ENCODE measurements around the gene TAS1R3.
"Not testable (repeated sequence)": the region's sequence is repeated elsewhere in the genome, so short reads cannot be mapped to it uniquely, and the experiment has no call there.

The TAS1R3 gene

GRCh38 chr1:1361233-1361981, 30.3 kb downstream of the TAS1R3 start:
- H3K27ac ChIP-seq (ENCODE audit: low read length): no peak overlapping the region
- no peaks in the 10 kb centered on the region for H3K9me3 ChIP-seq (ENCODE audit: control insufficient read depth, insufficient read depth, low read length)
- H3K36me3 ChIP-seq (ENCODE audit: control insufficient read depth, insufficient read depth, low read length): no peaks in the 10 kb centered on the region; the same call in 1 of the 2 replicates
- H3K4me3 ChIP-seq (ENCODE audit: low read length): no peak overlapping the region
- peaks cover 11% of the 10 kb centered on the region for H3K4me1 ChIP-seq (ENCODE audit: control insufficient read depth, insufficient read depth, low read length)
- H3K27me3 ChIP-seq (ENCODE audit: control insufficient read depth, insufficient read depth, low read length): no peaks in the 10 kb centered on the region
- no peak for DNase-seq (ENCODE audit: low read depth, low spot score)
- no CpG with 5 or more reads among the region's 35 CpGs for whole genome bisulfite sequencing (ENCODE audit: insufficient coverage, insufficient read length)

DNA sequence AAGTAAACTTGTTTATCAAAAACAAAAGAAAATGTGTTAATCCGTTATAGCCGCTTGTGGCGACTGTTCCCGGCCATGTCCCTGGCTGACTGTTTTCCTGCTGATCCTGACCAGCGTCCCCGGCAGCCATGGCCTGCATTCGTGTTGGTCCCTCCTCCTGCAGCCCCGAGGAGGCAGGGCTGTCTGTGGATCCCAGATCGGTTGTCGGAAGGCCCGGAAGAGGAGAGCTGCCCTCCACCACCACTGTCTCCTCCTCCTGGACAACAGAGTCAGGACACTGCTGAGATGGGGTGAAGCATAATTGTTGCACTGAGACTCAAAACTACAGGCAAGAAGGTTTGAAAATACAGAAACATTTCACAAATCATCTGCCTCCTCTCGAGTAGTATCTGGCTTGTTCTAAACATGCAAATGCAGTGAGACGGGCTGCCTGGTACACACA, 30.9 kb downstream of the TAS1R3 start:
- Histone ChIP-seq H3K4me3 (ENCODE audit: low read length) (no peak overlapping the region), H3K36me3 (ENCODE audit: control insufficient read depth, insufficient read depth, low read length) (no peaks in the 10 kb centered on the region), H3K27ac (ENCODE audit: low read length) (no peak overlapping the region), H3K4me1 (ENCODE audit: control insufficient read depth, insufficient read depth, low read length) (peaks cover 9% of the 10 kb centered on the region), H3K9me3 (ENCODE audit: control insufficient read depth, insufficient read depth, low read length) (no peaks in the 10 kb centered on the region), H3K27me3 (ENCODE audit: control insufficient read depth, insufficient read depth, low read length) (no peaks in the 10 kb centered on the region)
- DNase-seq (ENCODE audit: low read depth, low spot score): no peak
- WGBS (ENCODE audit: insufficient coverage, insufficient read length): no CpG with 5 or more reads among the region's 13 CpGs

DNA sequence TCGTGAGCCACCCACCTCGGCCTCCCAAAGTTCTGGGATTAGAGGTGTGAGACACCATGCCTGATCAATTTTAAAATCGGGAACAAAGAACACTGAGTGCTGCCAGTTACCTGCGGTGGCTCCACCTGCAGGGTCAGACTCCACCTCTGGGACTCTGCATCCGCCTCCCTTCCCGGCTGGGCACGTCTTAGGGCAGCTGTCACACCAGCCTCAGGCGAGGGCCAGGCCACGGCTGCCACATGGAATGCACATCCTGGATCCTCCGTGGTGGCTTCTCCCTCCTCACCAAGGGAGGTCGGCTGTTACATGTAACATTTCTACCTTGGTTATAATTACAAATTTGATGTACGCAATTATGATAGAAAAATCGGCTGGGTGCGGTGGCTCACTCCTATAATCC, 33.2 kb downstream of the TAS1R3 start:
- Histone ChIP-seq H3K4me3 (ENCODE audit: low read length) (no peak overlapping the region), H3K36me3 (ENCODE audit: control insufficient read depth, insufficient read depth, low read length) (no peaks in the 10 kb centered on the region), H3K4me1 (ENCODE audit: control insufficient read depth, insufficient read depth, low read length) (no peaks in the 10 kb centered on the region), H3K27me3 (ENCODE audit: control insufficient read depth, insufficient read depth, low read length) (no peaks in the 10 kb centered on the region), H3K9me3 (ENCODE audit: control insufficient read depth, insufficient read depth, low read length) (no peaks in the 10 kb centered on the region), H3K27ac (ENCODE audit: low read length) (no peak overlapping the region)
- WGBS (ENCODE audit: insufficient coverage, insufficient read length): no CpG with 5 or more reads among the region's 14 CpGs
- DNase-seq (ENCODE audit: low read depth, low spot score): no peak

DNA sequence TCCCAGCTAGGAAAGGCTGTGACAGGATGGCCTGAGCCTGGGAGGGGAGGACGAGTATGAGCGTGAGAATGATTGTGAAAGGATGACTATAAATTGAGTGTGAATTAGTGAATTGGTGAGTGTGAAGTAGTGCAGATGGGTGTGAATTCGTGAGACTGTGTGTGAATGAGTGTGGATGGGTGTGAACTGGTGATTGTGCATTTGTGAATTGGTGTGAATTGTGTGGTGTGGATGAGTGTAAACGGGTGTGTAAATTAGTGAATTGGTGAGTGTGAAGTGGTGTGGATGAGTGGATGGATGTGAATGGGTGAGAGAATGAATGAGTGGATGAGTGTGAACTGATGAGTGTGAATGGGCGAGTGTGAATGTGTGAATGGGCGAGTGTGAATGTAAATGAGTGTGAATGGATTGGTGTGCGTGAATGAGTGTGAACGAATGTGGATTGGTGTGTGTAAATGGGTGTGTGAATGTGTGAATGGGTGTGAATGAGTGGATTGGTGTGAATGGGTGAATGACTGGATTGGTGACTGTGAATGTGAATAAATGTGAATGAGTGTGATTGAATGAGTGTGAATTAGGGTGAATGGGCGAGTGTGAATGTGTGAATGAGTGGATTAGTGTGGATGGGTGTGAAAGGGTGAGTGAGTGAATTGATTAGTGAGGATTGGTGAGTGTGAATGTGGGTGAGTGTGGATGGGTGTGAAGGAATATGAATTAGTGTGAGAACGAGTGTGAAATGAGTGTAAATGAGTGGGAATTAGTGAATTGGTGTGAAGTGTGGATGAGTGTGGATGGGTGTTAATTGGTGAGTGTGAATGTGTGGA, 35.0 kb downstream of the TAS1R3 start:
- no peak overlapping the region for H3K4me3 ChIP-seq (ENCODE audit: low read length)
- no peaks in the 10 kb centered on the region for H3K4me1 ChIP-seq (ENCODE audit: control insufficient read depth, insufficient read depth, low read length)
- no peaks in the 10 kb centered on the region for H3K9me3 ChIP-seq (ENCODE audit: control insufficient read depth, insufficient read depth, low read length)
- WGBS (ENCODE audit: insufficient coverage, insufficient read length): 100% methylated on average over 10 of the region's 10 CpGs
- no peaks in the 10 kb centered on the region for H3K36me3 ChIP-seq (ENCODE audit: control insufficient read depth, insufficient read depth, low read length)
- no peak overlapping the region for H3K27ac ChIP-seq (ENCODE audit: low read length)
- no peak for DNase-seq (ENCODE audit: low read depth, low spot score)
- H3K27me3 ChIP-seq (ENCODE audit: control insufficient read depth, insufficient read depth, low read length): no peaks in the 10 kb centered on the region

GRCh38 chr1:1366699-1367066, 35.6 kb downstream of the TAS1R3 start:
- H3K4me3 ChIP-seq (ENCODE audit: low read length): no peak overlapping the region
- no peaks in the 10 kb centered on the region for H3K4me1 ChIP-seq (ENCODE audit: control insufficient read depth, insufficient read depth, low read length)
- no peaks in the 10 kb centered on the region for H3K27me3 ChIP-seq (ENCODE audit: control insufficient read depth, insufficient read depth, low read length)
- WGBS (ENCODE audit: insufficient coverage, insufficient read length): over 99% methylated on average over 3 of the region's 3 CpGs
- H3K9me3 ChIP-seq (ENCODE audit: control insufficient read depth, insufficient read depth, low read length): no peaks in the 10 kb centered on the region
- no peak overlapping the region for H3K27ac ChIP-seq (ENCODE audit: low read length)
- no peak for DNase-seq (ENCODE audit: low read depth, low spot score)
- no peaks in the 10 kb centered on the region for H3K36me3 ChIP-seq (ENCODE audit: control insufficient read depth, insufficient read depth, low read length)

DNA sequence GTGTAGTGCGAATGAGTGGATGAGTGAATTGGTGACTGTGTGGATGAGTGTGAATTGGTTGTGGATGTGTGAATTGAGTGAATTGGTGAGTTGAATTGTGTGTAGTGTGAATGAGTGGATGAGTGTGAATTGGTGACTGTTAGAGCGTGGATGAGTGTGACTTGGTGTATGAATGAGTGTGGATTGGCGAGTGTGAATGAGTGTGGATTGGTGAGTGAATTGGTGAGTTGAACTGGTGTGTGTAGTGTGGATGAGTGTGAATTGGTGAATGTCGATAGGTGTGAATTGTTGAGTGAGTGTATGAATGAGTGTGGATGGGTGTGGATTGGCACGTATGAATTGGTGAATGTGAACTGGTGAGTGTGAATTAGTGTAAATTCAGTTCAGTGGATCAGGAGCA, 36.2 kb downstream of the TAS1R3 start:
- Histone ChIP-seq H3K4me3 (ENCODE audit: low read length) (no peak overlapping the region), H3K4me1 (ENCODE audit: control insufficient read depth, insufficient read depth, low read length) (no peaks in the 10 kb centered on the region), H3K36me3 (ENCODE audit: control insufficient read depth, insufficient read depth, low read length) (no peaks in the 10 kb centered on the region), H3K27me3 (ENCODE audit: control insufficient read depth, insufficient read depth, low read length) (no peaks in the 10 kb centered on the region), H3K27ac (ENCODE audit: low read length) (no peak overlapping the region), H3K9me3 (ENCODE audit: control insufficient read depth, insufficient read depth, low read length) (no peaks in the 10 kb centered on the region)
- WGBS (ENCODE audit: insufficient coverage, insufficient read length): 100% methylated on average over 5 of the region's 5 CpGs
- DNase-seq (ENCODE audit: low read depth, low spot score): no peak

DNA sequence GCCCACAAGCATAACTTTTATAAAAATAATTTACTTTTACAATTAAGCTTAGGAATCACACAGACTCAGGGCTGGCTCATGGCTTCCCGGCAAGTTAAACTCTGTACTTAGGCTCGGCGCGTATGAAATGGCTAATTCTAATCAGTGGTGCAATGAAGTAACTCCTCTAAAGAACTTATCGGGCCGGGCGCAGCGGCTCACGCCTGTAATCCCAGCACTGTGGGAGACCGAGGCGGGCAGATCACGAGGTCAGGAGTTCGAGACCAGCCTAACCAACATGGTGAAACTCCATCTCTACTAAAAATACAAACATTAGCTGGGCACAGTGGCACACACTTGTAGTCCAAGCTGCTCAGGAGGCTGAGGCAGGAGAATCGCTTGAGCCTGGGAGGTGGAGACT, 39.0 kb downstream of the TAS1R3 start:
- H3K4me1 ChIP-seq (ENCODE audit: control insufficient read depth, insufficient read depth, low read length); DNase-seq (ENCODE audit: low read depth, low spot score); H3K27ac ChIP-seq (ENCODE audit: low read length); H3K36me3 ChIP-seq (ENCODE audit: control insufficient read depth, insufficient read depth, low read length); H3K27me3 ChIP-seq (ENCODE audit: control insufficient read depth, insufficient read depth, low read length); H3K9me3 ChIP-seq (ENCODE audit: control insufficient read depth, insufficient read depth, low read length); H3K4me3 ChIP-seq (ENCODE audit: low read length): not testable (repeated sequence)
- WGBS (ENCODE audit: insufficient coverage, insufficient read length): no CpG with 5 or more reads among the region's 14 CpGs

DNA sequence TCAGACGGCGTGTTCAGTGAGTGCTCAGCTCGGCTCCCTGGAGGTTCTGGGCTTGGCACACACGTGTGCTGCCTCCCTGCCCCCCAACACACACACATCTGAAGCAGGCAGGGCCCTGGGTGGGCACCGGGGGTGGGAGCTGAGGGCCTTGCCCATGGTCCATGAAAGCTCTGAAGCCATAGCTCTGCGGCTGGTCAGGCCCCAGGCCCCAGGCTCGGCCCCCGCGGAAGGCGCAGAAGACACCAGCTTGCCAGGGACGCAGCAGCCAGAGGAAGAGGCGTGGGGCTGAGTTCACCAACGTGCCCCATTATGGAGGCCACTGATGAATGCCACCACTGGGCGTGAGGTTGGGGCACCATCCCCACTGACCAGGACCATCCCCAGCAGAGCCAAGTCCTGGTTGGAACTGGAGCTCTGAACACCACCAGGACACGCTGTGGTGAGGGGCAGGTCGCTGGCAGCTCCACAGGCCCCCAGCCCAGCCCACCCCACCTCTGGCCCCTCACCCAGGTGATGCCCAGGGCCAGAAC, 39.8 kb downstream of the TAS1R3 start:
- Histone ChIP-seq H3K36me3 (ENCODE audit: control insufficient read depth, insufficient read depth, low read length) (no peaks in the 10 kb centered on the region), H3K4me1 (ENCODE audit: control insufficient read depth, insufficient read depth, low read length) (no peaks in the 10 kb centered on the region; the same call in 1 of the 2 replicates), H3K27me3 (ENCODE audit: control insufficient read depth, insufficient read depth, low read length) (no peaks in the 10 kb centered on the region), H3K27ac (ENCODE audit: low read length) (no peak overlapping the region), H3K4me3 (ENCODE audit: low read length) (no peak overlapping the region), H3K9me3 (ENCODE audit: control insufficient read depth, insufficient read depth, low read length) (no peaks in the 10 kb centered on the region)
- no CpG with 5 or more reads among the region's 16 CpGs for WGBS (ENCODE audit: insufficient coverage, insufficient read length)
- DNase-seq (ENCODE audit: low read depth, low spot score): no peak

- Histone ChIP-seq H3K36me3 (ENCODE audit: control insufficient read depth, insufficient read depth, low read length) (no peaks in the 10 kb centered on the region), H3K9me3 (ENCODE audit: control insufficient read depth, insufficient read depth, low read length) (no peaks in the 10 kb centered on the region), H3K27me3 (ENCODE audit: control insufficient read depth, insufficient read depth, low read length) (no peaks in the 10 kb centered on the region), H3K27ac (ENCODE audit: low read length) (no peak overlapping the region), H3K4me3 (ENCODE audit: low read length) (no peak overlapping the region), H3K4me1 (ENCODE audit: control insufficient read depth, insufficient read depth, low read length) (no peaks in the 10 kb centered on the region; the same call in 1 of the 2 replicates)
- DNase-seq (ENCODE audit: low read depth, low spot score): no peak
- no CpG with 5 or more reads among the region's 12 CpGs for WGBS (ENCODE audit: insufficient coverage, insufficient read length)
These were observed 40.3 kb downstream of the TAS1R3 start for GRCh38 chr1:1371364-1371745.

GRCh38 chr1:1371746-1372711, 40.9 kb downstream of the TAS1R3 start:
- WGBS (ENCODE audit: insufficient coverage, insufficient read length): no CpG with 5 or more reads among the region's 26 CpGs
- H3K27me3 ChIP-seq (ENCODE audit: control insufficient read depth, insufficient read depth, low read length): no peaks in the 10 kb centered on the region
- no peak for DNase-seq (ENCODE audit: low read depth, low spot score)
- no peaks in the 10 kb centered on the region for H3K36me3 ChIP-seq (ENCODE audit: control insufficient read depth, insufficient read depth, low read length)
- H3K27ac ChIP-seq (ENCODE audit: low read length): no peak overlapping the region
- no peak overlapping the region for H3K4me3 ChIP-seq (ENCODE audit: low read length)
- H3K4me1 ChIP-seq (ENCODE audit: control insufficient read depth, insufficient read depth, low read length): no peaks in the 10 kb centered on the region; the same call in 1 of the 2 replicates
- no peaks in the 10 kb centered on the region for H3K9me3 ChIP-seq (ENCODE audit: control insufficient read depth, insufficient read depth, low read length)

Measured in iPS DF 6.9 (cell line).